Activated CD8-positive, alpha-beta memory T cell treated with anti-CD3 and anti-CD28 coated beads, Interleukin-2, amount 50 U/mL, for 1 hour (primary cell): ENCODE results near the gene CDKN2B.
"Not testable (repeated sequence)": the region's sequence is repeated elsewhere in the genome, so short reads cannot be mapped to it uniquely, and the experiment has no call there.

ENCODE experiments used
- DNase-seq: peaks from one replicate; pipeline ENCODE4 v3.0.0-alpha.2; 2020; ENCODE audit errors: extremely low read depth

Gene CDKN2B

GRCh38 chr9:21969011-21969940 lies 39.8 kb downstream of the CDKN2B start:
- no peak for DNase-seq

GRCh38 chr9:21968331-21969010 lies 40.6 kb downstream of the CDKN2B start:
- DNase-seq, result no peak

DNA sequence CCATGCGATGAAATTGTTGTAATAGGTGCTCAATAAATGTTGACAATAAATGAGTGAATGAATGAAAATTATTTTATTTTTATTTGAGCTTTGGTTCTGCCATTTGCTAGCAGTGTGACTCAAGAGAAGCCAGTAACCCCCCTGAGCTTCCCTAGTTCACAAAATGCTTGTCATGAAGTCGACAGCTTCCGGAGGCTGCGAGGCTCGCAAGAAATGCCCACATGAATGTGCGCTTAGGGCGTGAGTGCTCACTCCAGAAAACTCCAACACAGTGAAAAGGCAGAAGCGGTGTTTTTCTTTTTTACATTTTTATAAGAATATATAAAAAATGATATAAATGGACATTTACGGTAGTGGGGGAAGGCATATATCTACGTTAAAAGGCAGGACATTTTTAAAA lies 41.4 kb downstream of the CDKN2B start:
- DNase-seq, result no peak

DNA sequence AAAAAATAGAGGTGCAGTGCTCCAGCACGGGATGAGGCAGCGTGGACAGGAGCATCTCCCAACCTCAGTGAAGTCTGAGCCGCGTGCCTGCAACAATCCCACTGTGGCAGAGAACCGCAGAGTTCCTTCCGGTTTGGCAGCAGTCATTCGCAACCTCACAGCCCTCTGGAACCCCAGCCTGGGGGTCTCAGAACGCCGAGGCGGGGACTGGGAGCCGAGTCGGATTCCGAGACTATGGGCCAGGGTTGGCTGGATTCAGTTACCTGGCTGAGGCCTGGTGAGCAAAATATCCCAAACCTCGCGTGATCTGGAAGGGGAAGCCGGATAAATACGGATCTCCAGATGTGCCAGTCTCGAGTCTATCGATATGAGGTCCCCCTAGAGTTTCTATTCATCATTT lies 41.9 kb downstream of the CDKN2B start:
- DNase-seq, result no peak

GRCh38 chr9:21966140-21966851 lies 42.8 kb downstream of the CDKN2B start:
- no peak for DNase-seq

DNA sequence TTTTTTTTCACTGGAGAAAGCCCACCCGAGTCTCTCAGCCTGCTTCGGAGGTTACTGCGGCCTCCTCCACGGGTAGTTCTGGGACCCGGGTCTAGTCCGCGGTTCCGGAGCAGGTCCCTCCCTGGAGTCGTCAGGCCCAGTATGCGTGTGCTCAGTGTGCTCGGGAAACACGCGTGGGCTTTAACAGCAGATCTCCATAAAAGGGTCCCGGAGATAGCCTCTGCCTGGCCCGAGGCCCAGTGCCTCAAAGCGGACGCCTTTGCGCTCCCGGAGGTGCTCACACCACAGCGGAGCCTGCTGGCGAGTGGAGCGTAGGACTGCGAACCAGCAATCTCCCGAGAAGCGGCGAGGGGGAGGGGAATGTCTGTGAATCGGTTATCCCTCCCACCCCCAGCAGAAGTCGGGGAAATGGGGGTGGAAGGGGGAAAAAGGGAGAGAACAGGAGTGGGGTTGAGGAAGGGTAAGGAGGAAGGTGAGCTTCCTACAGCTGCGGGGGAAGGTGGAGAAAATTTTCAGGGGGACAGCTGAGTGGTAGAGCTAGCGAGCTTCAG lies 43.6 kb downstream of the CDKN2B start:
- DNase-seq, result no peak

GRCh38 chr9:21964925-21965385 lies 44.1 kb downstream of the CDKN2B start:
- DNase-seq, result no peak

GRCh38 chr9:21961569-21961968 lies 47.5 kb downstream of the CDKN2B start:
- no peak for DNase-seq

DNA sequence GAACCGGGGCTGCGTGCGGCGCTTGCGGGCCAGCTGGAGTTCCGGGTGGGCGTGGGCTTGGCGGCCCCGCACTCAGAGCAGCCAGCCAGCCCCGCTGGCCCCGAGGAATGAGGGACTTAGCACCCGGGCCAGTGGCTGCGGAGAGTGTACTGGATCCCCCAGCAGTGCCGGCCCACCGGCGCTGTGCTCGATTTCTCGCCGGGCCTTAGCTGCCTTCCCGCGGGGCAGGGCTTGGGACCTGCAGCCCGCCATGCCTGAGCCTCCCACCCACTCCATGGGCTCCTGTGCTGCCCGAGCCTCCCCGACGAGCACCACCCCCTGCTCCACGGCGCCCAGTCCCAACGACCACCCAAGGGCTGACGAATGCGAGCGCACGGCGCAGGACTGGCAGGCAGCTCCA lies 49.8 kb downstream of the CDKN2B start:
- not testable (repeated sequence) for DNase-seq

DNA sequence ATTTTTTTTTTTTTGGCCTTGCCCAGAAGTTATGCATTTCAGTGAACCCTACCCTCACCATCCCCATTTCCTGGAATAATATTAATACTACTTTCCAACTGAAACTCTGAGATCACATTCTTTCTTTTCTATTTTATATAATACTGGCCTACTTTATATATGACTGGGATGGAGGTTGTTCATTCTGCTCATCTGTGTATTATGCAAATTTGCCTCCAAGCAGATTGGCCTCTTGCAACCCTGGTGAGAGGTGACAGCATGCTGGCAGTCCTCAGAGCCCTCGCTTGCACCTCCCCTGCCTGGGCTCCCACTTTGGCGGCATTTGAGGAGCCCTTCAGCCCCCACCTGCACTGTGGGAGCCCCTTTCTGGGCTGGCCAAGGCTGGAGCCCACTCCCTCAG lies 50.3 kb downstream of the CDKN2B start:
- DNase-seq, result no peak
